Memory B cell (primary cell): ENCODE results near the gene TIAM1.
"Not testable (repeated sequence)": the region's sequence is repeated elsewhere in the genome, so short reads cannot be mapped to it uniquely, and the experiment has no call there.

Experiments used
- ATAC-seq: fragments of 150-1000 bp; cut with Tn5 transposase; 2 replicates; pipeline ENCODE4 v1.10.0; 2021; ENCODE audit warnings: low read depth, mild to moderate bottlenecking, moderate library complexity
- DNase-seq, 2 donors: peaks; one replicate each; pipeline ENCODE4 v3.0.0; 2022; ENCODE audit warnings: low spot score in 2 of 2
- H3K27ac Mint-ChIP-seq: one replicate; pipeline ENCODE4 v1.8.0; 2022; ENCODE audit warnings: mild to moderate bottlenecking, moderate library complexity, mixed read lengths
- H3K27me3 Mint-ChIP-seq: one replicate; pipeline ENCODE4 v1.8.0; 2022; ENCODE audit warnings: mixed read lengths
- H3K36me3 Mint-ChIP-seq: one replicate; pipeline ENCODE4 v1.8.0; 2022; ENCODE audit warnings: mild to moderate bottlenecking, mixed read lengths
- H3K4me1 Mint-ChIP-seq: one replicate; pipeline ENCODE4 v1.8.0; 2022; ENCODE audit warnings: mixed read lengths
- H3K4me3 Mint-ChIP-seq: one replicate; pipeline ENCODE4 v1.8.0; 2022; ENCODE audit warnings: mild to moderate bottlenecking, moderate library complexity, mixed read lengths
- H3K9me3 Mint-ChIP-seq: one replicate; pipeline ENCODE4 v1.8.0; 2022; ENCODE audit warnings: mixed read lengths

TIAM1 gene

GRCh38 chr21:31228723-31229122 lies 115.3 kb downstream of the TIAM1 start:
- not testable (repeated sequence) for DNase-seq

GRCh38 chr21:31225713-31226112 lies 118.3 kb downstream of the TIAM1 start:
- no peak for ATAC-seq
- H3K4me3 Mint-ChIP-seq, result no peak overlapping the region
- no peaks in the 10 kb centered on the region for H3K36me3 Mint-ChIP-seq
- no peaks in the 10 kb centered on the region for H3K4me1 Mint-ChIP-seq
- no peaks in the 10 kb centered on the region for H3K27me3 Mint-ChIP-seq
- H3K9me3 Mint-ChIP-seq, result no peaks in the 10 kb centered on the region
- H3K27ac Mint-ChIP-seq, result no peak overlapping the region
- no peak for DNase-seq

More at GRCh38 chr21:31228723-31229122, 115.3 kb downstream of the TIAM1 start:
- H3K9me3 Mint-ChIP-seq, H3K27me3 Mint-ChIP-seq, H3K27ac Mint-ChIP-seq, H3K4me1 Mint-ChIP-seq, H3K36me3 Mint-ChIP-seq, H3K4me3 Mint-ChIP-seq, ATAC-seq: not testable (repeated sequence)

GRCh38 chr21:31222142-31222541 lies 121.9 kb downstream of the TIAM1 start:
- no peak overlapping the region for H3K27ac Mint-ChIP-seq
- no peaks in the 10 kb centered on the region for H3K4me1 Mint-ChIP-seq
- no peak for DNase-seq

GRCh38 chr21:31221043-31221442 lies 123.0 kb downstream of the TIAM1 start:
- ATAC-seq (no peak), DNase-seq (no peak)
- Mint-ChIP-seq H3K4me3 (no peak overlapping the region), H3K9me3 (no peaks in the 10 kb centered on the region), H3K27ac (no peak overlapping the region), H3K27me3 (no peaks in the 10 kb centered on the region), H3K4me1 (no peaks in the 10 kb centered on the region), H3K36me3 (no peaks in the 10 kb centered on the region)

More at GRCh38 chr21:31222142-31222541, 121.9 kb downstream of the TIAM1 start:
- ATAC-seq, result no peak
- Mint-ChIP-seq H3K9me3 (no peaks in the 10 kb centered on the region), H3K4me3 (no peak overlapping the region), H3K36me3 (no peaks in the 10 kb centered on the region), H3K27me3 (no peaks in the 10 kb centered on the region)

GRCh38 chr21:31220575-31220974 lies 123.5 kb downstream of the TIAM1 start:
- ATAC-seq (no peak), DNase-seq (no peak)
- H3K36me3 Mint-ChIP-seq, result no peaks in the 10 kb centered on the region
- no peaks in the 10 kb centered on the region for H3K4me1 Mint-ChIP-seq
- no peak overlapping the region for H3K27ac Mint-ChIP-seq
- H3K9me3 Mint-ChIP-seq, result no peaks in the 10 kb centered on the region
- H3K27me3 Mint-ChIP-seq, result no peaks in the 10 kb centered on the region
- no peak overlapping the region for H3K4me3 Mint-ChIP-seq

GRCh38 chr21:31218830-31219608 lies 125.0 kb downstream of the TIAM1 start:
- H3K4me3 Mint-ChIP-seq, result no peak overlapping the region
- no peak overlapping the region for H3K27ac Mint-ChIP-seq
- H3K9me3 Mint-ChIP-seq, result no peaks in the 10 kb centered on the region
- DNase-seq (no peak), ATAC-seq (no peak)
- H3K4me1 Mint-ChIP-seq, result no peaks in the 10 kb centered on the region
- H3K36me3 Mint-ChIP-seq, result no peaks in the 10 kb centered on the region
- no peaks in the 10 kb centered on the region for H3K27me3 Mint-ChIP-seq

- no peaks in the 10 kb centered on the region for H3K27me3 Mint-ChIP-seq
- no peak for ATAC-seq
- H3K36me3 Mint-ChIP-seq, result no peaks in the 10 kb centered on the region
- no peak for DNase-seq
- H3K4me3 Mint-ChIP-seq, result no peak overlapping the region
- H3K27ac Mint-ChIP-seq, result no peak overlapping the region
- H3K9me3 Mint-ChIP-seq, result no peaks in the 10 kb centered on the region
- no peaks in the 10 kb centered on the region for H3K4me1 Mint-ChIP-seq
Measured at GRCh38 chr21:31216206-31216605, 127.9 kb downstream of the TIAM1 start.

GRCh38 chr21:31213787-31214186 lies 130.3 kb downstream of the TIAM1 start:
- Mint-ChIP-seq H3K36me3 (no peaks in the 10 kb centered on the region), H3K4me3 (no peak overlapping the region), H3K4me1 (no peaks in the 10 kb centered on the region), H3K27me3 (no peaks in the 10 kb centered on the region), H3K9me3 (no peaks in the 10 kb centered on the region), H3K27ac (no peak overlapping the region)
- no peak for ATAC-seq
- DNase-seq, result no peak

- Mint-ChIP-seq H3K4me1 (no peaks in the 10 kb centered on the region), H3K36me3 (no peaks in the 10 kb centered on the region), H3K9me3 (no peaks in the 10 kb centered on the region), H3K27ac (no peak overlapping the region), H3K4me3 (no peak overlapping the region), H3K27me3 (peaks cover 1% of the 10 kb centered on the region)
- ATAC-seq (no peak), DNase-seq (no peak)
Measured at GRCh38 chr21:31211836-31212235, 132.2 kb downstream of the TIAM1 start.

- ATAC-seq, result no peak
Measured at GRCh38 chr21:31205412-31205811, 138.6 kb downstream of the TIAM1 start.

GRCh38 chr21:31204801-31205200 lies 139.3 kb downstream of the TIAM1 start:
- ATAC-seq, result no peak
- no peak overlapping the region for H3K27ac Mint-ChIP-seq
- DNase-seq, result no peak
- no peaks in the 10 kb centered on the region for H3K9me3 Mint-ChIP-seq
- no peaks in the 10 kb centered on the region for H3K4me1 Mint-ChIP-seq
- peaks cover 1% of the 10 kb centered on the region for H3K27me3 Mint-ChIP-seq
- no peaks in the 10 kb centered on the region for H3K36me3 Mint-ChIP-seq
- H3K4me3 Mint-ChIP-seq, result no peak overlapping the region

More at GRCh38 chr21:31205412-31205811, 138.6 kb downstream of the TIAM1 start:
- no peak for DNase-seq
- peaks cover 1% of the 10 kb centered on the region for H3K27me3 Mint-ChIP-seq
- no peak overlapping the region for H3K27ac Mint-ChIP-seq
- H3K4me3 Mint-ChIP-seq, result no peak overlapping the region
- H3K9me3 Mint-ChIP-seq, result no peaks in the 10 kb centered on the region
- H3K36me3 Mint-ChIP-seq, result no peaks in the 10 kb centered on the region
- H3K4me1 Mint-ChIP-seq, result no peaks in the 10 kb centered on the region

- Mint-ChIP-seq H3K4me3 (no peak overlapping the region), H3K27me3 (peaks cover 1% of the 10 kb centered on the region), H3K36me3 (no peaks in the 10 kb centered on the region), H3K9me3 (no peaks in the 10 kb centered on the region), H3K4me1 (no peaks in the 10 kb centered on the region), H3K27ac (no peak overlapping the region)
- ATAC-seq (no peak), DNase-seq (no peak)
Measured at GRCh38 chr21:31203431-31204054, 140.5 kb downstream of the TIAM1 start.

GRCh38 chr21:31201548-31201947 lies 142.5 kb downstream of the TIAM1 start:
- no peak for DNase-seq
- peak; percentile 49 for ATAC-seq
- H3K4me1 Mint-ChIP-seq, result no peaks in the 10 kb centered on the region
- H3K36me3 Mint-ChIP-seq, result no peaks in the 10 kb centered on the region
- peaks cover 4% of the 10 kb centered on the region for H3K27me3 Mint-ChIP-seq
- no peaks in the 10 kb centered on the region for H3K9me3 Mint-ChIP-seq
- H3K4me3 Mint-ChIP-seq, result no peak overlapping the region
- H3K27ac Mint-ChIP-seq, result no peak overlapping the region

GRCh38 chr21:31201144-31201543 lies 142.9 kb downstream of the TIAM1 start:
- Mint-ChIP-seq H3K4me3 (no peak overlapping the region), H3K36me3 (no peaks in the 10 kb centered on the region), H3K9me3 (no peaks in the 10 kb centered on the region), H3K27me3 (peaks cover 4% of the 10 kb centered on the region), H3K27ac (no peak overlapping the region), H3K4me1 (no peaks in the 10 kb centered on the region)
- DNase-seq (no peak), ATAC-seq (no peak)

GRCh38 chr21:31198575-31198974 lies 145.5 kb downstream of the TIAM1 start:
- Mint-ChIP-seq H3K27me3 (peaks cover 7% of the 10 kb centered on the region), H3K27ac (no peak overlapping the region), H3K4me1 (peaks cover 4% of the 10 kb centered on the region), H3K36me3 (no peaks in the 10 kb centered on the region), H3K4me3 (no peak overlapping the region), H3K9me3 (no peaks in the 10 kb centered on the region)
- ATAC-seq (no peak), DNase-seq (peak in 1 of 2 donors; percentile 5)
